Activated T-cell treated with anti-CD3 and anti-CD28 coated beads for 48 hours (primary cell): ENCODE measurements around the gene MRPL22.
"Not testable (repeated sequence)": the region's sequence is repeated elsewhere in the genome, so short reads cannot be mapped to it uniquely, and the experiment has no call there.

Experiments
- DNase-seq: peaks from one replicate; pipeline ENCODE4 v3.0.0-alpha.2; 2020; ENCODE audit warnings: low read depth

The MRPL22 gene

GRCh38 chr5:154997746-154998145 is 56.9 kb downstream of the MRPL22 start:
- DNase-seq: no peak

GRCh38 chr5:154999865-155000264 is 59.0 kb downstream of the MRPL22 start:
- DNase-seq: no peak

GRCh38 chr5:155001523-155001922 is 60.6 kb downstream of the MRPL22 start:
- no peak for DNase-seq

GRCh38 chr5:155002722-155003121 is 61.8 kb downstream of the MRPL22 start:
- DNase-seq: not testable (repeated sequence)

GRCh38 chr5:155004138-155004744 is 63.4 kb downstream of the MRPL22 start:
- DNase-seq: peak; percentile 10

- DNase-seq: not testable (repeated sequence)
Measured at GRCh38 chr5:155006265-155006664, 65.4 kb downstream of the MRPL22 start.

GRCh38 chr5:155008669-155009068 is 67.8 kb downstream of the MRPL22 start:
- DNase-seq: no peak

- no peak for DNase-seq
Measured at GRCh38 chr5:155010881-155011280, 70.0 kb downstream of the MRPL22 start.

- no peak for DNase-seq
Measured at GRCh38 chr5:155013526-155013925, 72.7 kb downstream of the MRPL22 start, which contains the start of gene KIF4B. Gene KIF4B, plus strand, starts transcription at chr5:155013755. Its CDS starts 105 bp downstream, at chr5:155013860.

GRCh38 chr5:155015239-155015638 is 74.4 kb downstream of the MRPL22 start:
- no peak for DNase-seq

GRCh38 chr5:155017610-155018009 is 76.7 kb downstream of the MRPL22 start:
- no peak for DNase-seq
